CMK (cell line): ENCODE measurements around the gene PRMT7.

Experiments used
- DNase-seq: peaks from one replicate; pipeline ENCODE4 v3.0.0-alpha.2; 2010; ENCODE audit warnings: low read depth

The PRMT7 gene

GRCh38 chr16:68396481-68396880 is 85.7 kb downstream of the PRMT7 start:
- DNase-seq, result no peak

GRCh38 chr16:68397710-68398201 is 86.9 kb downstream of the PRMT7 start:
- no peak for DNase-seq

GRCh38 chr16:68399456-68399855 is 88.6 kb downstream of the PRMT7 start:
- DNase-seq, result no peak

- DNase-seq, result no peak
These were observed 89.5 kb downstream of the PRMT7 start for GRCh38 chr16:68400083-68400923.

GRCh38 chr16:68400924-68401460 is 90.2 kb downstream of the PRMT7 start:
- DNase-seq, result no peak

GRCh38 chr16:68401871-68402747 is 91.3 kb downstream of the PRMT7 start:
- DNase-seq, result no peak

GRCh38 chr16:68402748-68403040 is 91.9 kb downstream of the PRMT7 start:
- DNase-seq, result no peak

GRCh38 chr16:68403177-68403576 is 92.4 kb downstream of the PRMT7 start:
- no peak for DNase-seq

GRCh38 chr16:68403704-68404103 is 92.9 kb downstream of the PRMT7 start:
- no peak for DNase-seq

- no peak for DNase-seq
These were observed 94.0 kb downstream of the PRMT7 start for GRCh38 chr16:68404736-68405345.

- no peak for DNase-seq
These were observed 95.8 kb downstream of the PRMT7 start for GRCh38 chr16:68406458-68407152.
